CD4-positive, alpha-beta T cell treated with Interferon alpha-2 for 1 hour (primary cell): ENCODE data around the gene POU2F3.
A peak's percentile ranks its signal among the peaks of the same experiment; 100 is the strongest.

Source experiments
- DNase-seq, 2 donors: peaks; one replicate each; pipeline ENCODE4 v3.0.0-alpha.2; 2020 to 2022

Gene POU2F3

GRCh38 chr11:120239713-120240640, at the start of gene POU2F3:
POU2F3 (plus strand) TSS chr11:120240140; CDS start chr11:120240344, 204 bp downstream.
- DNase-seq, result no peak

GRCh38 chr11:120191058-120191457, 48.9 kb upstream of the POU2F3 start:
- DNase-seq, result no peak

GRCh38 chr11:120192831-120193625, 46.9 kb upstream of the POU2F3 start:
- no peak for DNase-seq

- DNase-seq, result no peak
Observed at GRCh38 chr11:120194166-120194565, 45.8 kb upstream of the POU2F3 start.

- no peak for DNase-seq
Observed at GRCh38 chr11:120195601-120196320, 44.2 kb upstream of the POU2F3 start.

- no peak for DNase-seq
Observed at GRCh38 chr11:120196826-120197225, 43.1 kb upstream of the POU2F3 start.

GRCh38 chr11:120197251-120197891, 42.6 kb upstream of the POU2F3 start:
- no peak for DNase-seq

GRCh38 chr11:120197977-120198376, 42.0 kb upstream of the POU2F3 start:
- no peak for DNase-seq

- no peak for DNase-seq
Observed at GRCh38 chr11:120198403-120198786, 41.5 kb upstream of the POU2F3 start.

- no peak for DNase-seq
Observed at GRCh38 chr11:120198787-120199469, 41.0 kb upstream of the POU2F3 start.

GRCh38 chr11:120199613-120200012, 40.3 kb upstream of the POU2F3 start:
- DNase-seq, result no peak

- DNase-seq, result no peak
Observed at GRCh38 chr11:120200677-120201076, 39.3 kb upstream of the POU2F3 start.

GRCh38 chr11:120201653-120202052, 38.3 kb upstream of the POU2F3 start:
- DNase-seq, result no peak

- DNase-seq, result no peak
Observed at GRCh38 chr11:120203626-120204025, 36.3 kb upstream of the POU2F3 start.

- DNase-seq, result no peak
Observed at GRCh38 chr11:120205596-120206161, 34.3 kb upstream of the POU2F3 start.

GRCh38 chr11:120207512-120207911, 32.4 kb upstream of the POU2F3 start:
- no peak for DNase-seq

GRCh38 chr11:120208001-120208441, 31.9 kb upstream of the POU2F3 start:
- DNase-seq, result no peak

- peak in 1 of 2 donors; percentile 48 for DNase-seq
Observed at GRCh38 chr11:120208777-120209176, 31.2 kb upstream of the POU2F3 start.

GRCh38 chr11:120209746-120210625, 30.0 kb upstream of the POU2F3 start:
- no peak for DNase-seq
